ENCODE measurements around the gene SMLR1.
"Not testable (repeated sequence)": the region's sequence is repeated elsewhere in the genome, so short reads cannot be mapped to it uniquely, and the experiment has no call there.

Gene SMLR1

GRCh38 chr6:130827247-130828149 lies at the start of gene SMLR1:
TSS of gene SMLR1 (plus strand) at chr6:130827406. CDS start at chr6:130827414, 8 bp downstream.
- no peak for DNase-seq

DNA sequence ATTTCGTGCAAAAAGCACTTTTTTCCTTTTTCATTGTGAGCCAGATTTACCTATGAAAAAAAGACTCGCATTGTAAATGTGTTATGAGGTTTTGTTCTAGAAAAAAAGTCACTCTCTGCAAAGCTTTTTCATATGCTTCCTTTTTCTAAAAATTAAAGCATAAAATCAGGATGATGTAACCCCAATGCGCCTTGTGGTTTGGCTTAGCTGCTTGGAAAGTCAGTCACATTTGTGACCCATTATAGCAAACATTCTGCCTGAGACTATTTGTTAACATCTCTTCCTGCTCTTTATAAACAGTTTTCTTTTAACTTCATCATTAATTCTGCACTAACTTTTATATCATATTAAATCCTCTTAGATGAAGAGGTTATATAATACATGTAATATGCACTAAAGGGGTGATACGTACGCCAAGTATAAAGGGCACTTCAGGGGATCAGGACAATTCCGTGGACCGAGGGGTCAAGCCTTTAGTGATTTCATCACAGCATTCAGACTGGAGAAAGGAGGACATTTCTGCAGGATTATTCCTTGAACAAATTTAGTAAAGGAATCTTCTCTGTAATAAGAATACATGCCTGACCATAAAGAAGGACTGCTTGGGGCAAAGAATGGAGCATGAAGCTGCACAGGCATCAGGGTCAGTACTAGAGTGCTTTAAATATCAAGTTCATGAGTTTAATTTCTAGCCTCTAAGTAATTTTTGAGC lies 48.1 kb upstream of the SMLR1 start:
- DNase-seq = no peak

- no peak for DNase-seq
These were observed 47.6 kb upstream of the SMLR1 start for GRCh38 chr6:130779658-130780033.

GRCh38 chr6:130780122-130780521 lies 47.1 kb upstream of the SMLR1 start:
- no peak for DNase-seq

DNA sequence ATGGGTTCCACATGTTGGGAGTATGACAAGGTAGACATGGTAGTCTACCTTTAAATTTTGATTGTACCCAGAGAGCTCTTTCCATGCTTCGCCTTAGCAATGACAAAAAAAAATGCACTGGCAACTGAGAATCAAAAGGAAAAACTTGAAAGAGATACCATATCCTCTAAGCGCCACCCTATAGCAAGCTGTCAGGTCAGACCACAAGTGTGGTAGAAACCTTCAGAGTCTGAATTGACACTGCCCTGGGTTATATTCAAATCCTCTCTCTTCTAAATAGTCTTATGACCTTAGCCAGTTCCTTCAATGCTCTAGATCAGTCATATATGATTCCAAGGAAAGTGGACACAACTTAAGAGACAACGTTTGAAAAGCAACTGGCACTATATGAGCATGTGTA lies 45.6 kb upstream of the SMLR1 start:
- no peak for DNase-seq

DNA sequence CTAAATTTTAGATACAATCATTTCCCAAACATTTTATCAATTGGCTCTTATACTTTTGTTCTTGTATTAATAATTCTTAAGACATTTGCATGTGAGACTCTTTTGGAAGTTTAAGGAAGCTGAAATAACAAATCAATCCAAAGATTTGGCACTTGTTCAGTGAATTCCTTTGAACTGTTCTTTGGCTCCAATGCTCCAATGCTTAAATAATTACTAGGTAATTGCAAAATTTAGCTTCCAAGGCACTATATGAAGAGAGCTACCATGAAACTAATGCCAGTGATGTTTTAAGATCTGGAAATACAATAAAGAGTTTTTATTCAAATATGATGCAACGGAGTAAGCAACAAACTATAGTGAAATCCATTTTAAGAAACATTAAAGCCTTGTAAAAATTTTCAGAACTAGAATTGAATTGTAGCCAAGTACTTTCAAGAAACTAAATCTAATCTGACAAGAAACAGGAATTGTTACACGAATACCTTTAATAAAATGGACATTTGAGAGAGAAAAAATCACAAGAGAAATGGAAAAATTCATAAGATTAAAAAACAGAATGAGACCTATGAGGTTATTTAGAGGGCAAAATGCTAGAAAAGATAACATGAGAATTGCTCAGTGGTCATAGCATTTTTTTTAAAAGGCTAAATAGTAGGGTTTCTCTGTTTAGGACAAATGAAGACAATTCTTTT lies 43.6 kb upstream of the SMLR1 start:
- no peak for DNase-seq

- DNase-seq = no peak
These were observed 39.3 kb upstream of the SMLR1 start for GRCh38 chr6:130787726-130788500.

- no peak for DNase-seq
These were observed 38.3 kb upstream of the SMLR1 start for GRCh38 chr6:130788954-130789353.

DNA sequence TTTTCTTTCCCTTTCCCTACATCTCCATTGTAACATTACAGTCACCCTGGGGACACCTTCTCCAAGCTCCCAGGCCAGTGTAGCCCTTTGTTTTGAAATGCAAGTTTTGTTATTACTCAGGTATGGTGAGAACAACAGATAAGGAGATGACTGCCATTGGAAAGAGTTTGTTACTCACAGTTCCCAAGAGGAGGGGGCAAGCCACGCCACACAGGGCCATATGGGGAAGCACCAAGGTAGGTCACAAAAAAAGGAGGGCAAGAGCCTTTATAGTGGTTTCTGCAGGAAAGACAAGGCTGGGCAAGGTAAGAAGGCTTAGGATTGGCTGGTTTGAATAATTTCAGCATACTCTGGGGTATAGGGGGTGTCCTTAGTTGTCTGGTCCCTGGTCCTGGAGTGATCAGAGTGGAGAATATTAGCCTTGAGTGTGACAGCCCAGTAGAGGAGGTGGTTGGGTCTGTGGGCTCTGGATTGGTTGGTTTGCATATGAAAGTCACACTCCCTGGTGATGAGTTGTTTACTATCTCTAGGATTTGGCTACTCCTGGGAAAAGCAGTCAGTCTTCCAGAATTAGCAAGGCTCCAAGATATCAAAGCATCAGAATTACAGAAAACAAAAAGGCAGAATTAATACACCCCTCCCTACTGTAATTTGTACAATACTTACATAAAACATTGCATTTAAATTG lies 33.1 kb upstream of the SMLR1 start:
- no peak for DNase-seq

GRCh38 chr6:130794738-130795137 lies 32.5 kb upstream of the SMLR1 start:
- DNase-seq = no peak

GRCh38 chr6:130796313-130796905 lies 30.8 kb upstream of the SMLR1 start:
- DNase-seq = no peak

- DNase-seq = no peak
These were observed 30.1 kb upstream of the SMLR1 start for GRCh38 chr6:130797061-130797460.

DNA sequence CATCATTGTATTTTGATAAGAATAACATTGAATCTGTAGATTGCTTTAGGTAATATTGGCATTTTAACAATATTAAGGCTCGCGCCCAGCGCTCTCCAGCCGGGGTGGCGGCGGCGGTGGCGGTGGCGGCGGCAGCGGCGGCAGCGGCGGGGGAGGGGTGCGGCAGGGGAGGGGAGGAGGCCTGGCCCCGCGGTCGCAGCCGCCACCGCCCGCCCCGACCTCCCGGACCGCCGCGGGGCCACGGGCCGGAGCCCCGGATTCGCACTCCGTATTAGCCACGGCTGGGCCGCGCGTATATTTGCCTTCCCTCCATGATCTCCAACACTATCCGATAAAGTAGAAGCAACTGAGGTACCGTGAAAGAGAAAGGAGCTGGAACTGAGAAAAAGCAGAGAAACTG lies 25.8 kb upstream of the SMLR1 start:
- not testable (repeated sequence) for DNase-seq

- no peak for DNase-seq
These were observed 16.7 kb upstream of the SMLR1 start for GRCh38 chr6:130810307-130811030.

DNA sequence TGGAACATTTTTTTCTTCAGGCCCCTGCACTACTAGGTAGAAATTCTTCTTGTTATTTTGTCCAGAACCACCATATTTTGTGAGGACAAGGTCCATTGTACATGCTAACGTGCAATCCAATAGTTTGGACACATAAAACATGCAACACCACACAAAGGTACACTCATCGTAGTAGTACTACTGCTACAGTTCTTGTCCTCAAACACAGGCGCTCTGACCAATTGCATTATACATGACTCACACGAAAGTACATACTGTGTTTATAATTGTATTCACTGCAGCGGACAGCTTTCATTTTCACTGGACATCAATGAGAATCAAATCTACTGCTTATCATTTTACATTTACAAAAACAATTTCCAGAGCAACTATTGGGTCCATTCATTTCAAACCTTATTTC lies 15.3 kb upstream of the SMLR1 start:
- no peak for DNase-seq

DNA sequence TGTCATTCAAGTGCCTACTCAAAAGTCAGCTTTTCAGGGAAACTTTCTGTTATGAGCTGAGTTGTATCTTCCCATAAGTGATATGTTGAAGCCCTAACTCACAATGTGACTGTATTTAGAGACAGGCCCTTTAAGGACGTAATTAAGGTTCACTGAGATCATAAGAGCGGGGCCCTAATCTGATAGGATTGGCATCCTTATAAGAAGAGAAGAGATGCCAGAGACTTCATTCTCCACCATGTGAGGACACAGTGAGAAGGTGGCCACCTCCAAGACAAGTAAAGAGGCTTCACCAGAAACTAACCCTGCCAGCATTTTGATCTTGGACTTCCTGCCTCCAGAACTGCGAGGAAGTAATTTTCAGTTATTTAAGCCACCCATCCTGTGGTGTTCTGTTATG lies 12.7 kb upstream of the SMLR1 start:
- no peak for DNase-seq

- no peak for DNase-seq
These were observed 11.8 kb upstream of the SMLR1 start for GRCh38 chr6:130815200-130816071.

- DNase-seq = no peak
These were observed 4.5 kb upstream of the SMLR1 start for GRCh38 chr6:130822736-130823135.

GRCh38 chr6:130824978-130825694 lies 2.1 kb upstream of the SMLR1 start:
- DNase-seq = no peak

Data from stimulated activated CD4-positive, alpha-beta T cell treated with anti-CD3 and anti-CD28 coated beads, Interleukin-2, amount 100 ng/mL, for 48 hours (primary cell).